Measurements from ENCODE around the gene STAMBP. TPM values are rescaled to one million over a fixed set of nuclear protein-coding genes. Genes with fewer than 3 reads are reported as not detected.

The STAMBP gene
- total RNA-seq, 1 experiment from 2014 or later: 43.1 TPM

DNA sequence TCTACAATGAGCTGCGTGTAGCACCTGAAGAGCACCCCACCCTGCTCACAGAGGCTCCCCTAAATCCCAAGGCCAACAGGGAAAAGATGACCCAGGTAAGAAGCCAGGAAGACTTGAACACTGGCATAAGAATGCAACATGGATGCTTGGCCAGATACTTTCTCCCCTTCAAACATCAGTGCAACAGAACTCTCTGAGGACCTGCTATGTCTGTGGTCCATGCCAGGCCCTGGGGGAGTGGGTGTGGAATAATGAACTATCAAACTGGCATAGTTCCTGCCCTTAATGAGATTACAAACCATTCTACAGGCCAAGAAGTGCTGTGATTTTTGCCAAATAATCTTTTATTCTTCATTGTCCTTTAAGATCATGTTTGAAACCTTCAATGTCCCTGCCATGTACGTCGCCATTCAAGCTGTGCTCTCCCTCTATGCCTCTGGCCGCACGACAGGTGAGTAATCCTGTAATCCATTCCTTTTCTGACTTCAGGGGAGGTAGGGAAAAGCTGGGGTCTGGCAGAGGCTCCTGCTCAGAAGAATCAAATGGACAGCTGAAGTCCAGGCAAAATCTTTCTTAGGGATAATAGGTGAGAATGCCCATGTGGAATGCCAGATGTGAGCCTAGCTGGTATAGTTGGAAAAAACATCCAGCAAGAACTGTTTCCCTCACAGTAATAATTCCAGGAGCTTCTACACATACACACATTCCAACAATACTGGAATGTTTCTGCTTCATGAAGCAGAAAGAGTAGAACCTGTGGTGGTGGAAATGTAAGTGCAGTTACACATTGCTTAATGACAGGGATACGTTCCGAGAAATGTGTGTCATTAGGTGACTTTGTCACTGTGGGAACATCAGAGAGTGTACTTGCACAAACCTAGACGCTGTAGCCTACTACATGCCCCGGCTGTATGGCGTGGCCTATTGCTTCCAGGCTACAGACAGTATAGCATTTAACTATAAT lies 80.2 kb downstream of the STAMBP start:
- no peak for DNase-seq
- Histone ChIP-seq H3K36me3 (no peaks in the 10 kb centered on the region), H3K27me3 (no peaks in the 10 kb centered on the region), H3K9me3 (no peaks in the 10 kb centered on the region), H3K4me3 (no peak overlapping the region)

DNA sequence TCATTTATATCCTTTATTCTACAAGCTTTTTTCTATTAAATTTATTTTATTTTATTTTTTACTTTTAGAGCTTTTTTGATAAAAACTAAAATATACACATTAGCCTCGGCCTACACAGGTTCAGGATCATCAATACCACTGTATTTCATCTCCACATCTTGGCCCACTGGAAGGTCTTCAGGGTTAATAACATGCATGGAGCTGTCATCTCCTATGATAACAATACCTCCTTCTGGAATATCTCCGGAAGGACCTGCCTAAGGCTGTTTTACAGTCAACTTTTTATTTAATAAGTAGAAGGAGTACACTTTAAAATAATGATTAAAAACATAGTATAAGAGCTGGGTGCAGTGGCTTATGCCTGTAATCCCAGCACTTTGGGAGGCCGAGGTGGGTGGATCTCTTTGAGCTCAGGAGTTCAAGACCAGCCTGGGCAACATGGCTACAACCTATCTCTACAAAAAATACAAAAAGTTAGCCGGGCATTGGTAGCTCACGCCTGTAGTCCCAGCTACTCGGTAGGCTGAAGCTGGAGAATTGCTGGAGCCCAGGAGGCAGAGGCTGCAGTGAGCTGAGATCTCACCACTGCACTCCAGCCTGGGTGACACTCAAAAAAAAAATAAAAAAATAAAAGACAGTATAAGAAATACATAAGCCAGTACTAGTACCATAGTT lies 82.2 kb downstream of the STAMBP start:
- Histone ChIP-seq H3K27me3 (no peaks in the 10 kb centered on the region), H3K36me3 (no peaks in the 10 kb centered on the region), H3K9me3 (no peaks in the 10 kb centered on the region), H3K4me3 (no peak overlapping the region)
- no peak for DNase-seq

DNA sequence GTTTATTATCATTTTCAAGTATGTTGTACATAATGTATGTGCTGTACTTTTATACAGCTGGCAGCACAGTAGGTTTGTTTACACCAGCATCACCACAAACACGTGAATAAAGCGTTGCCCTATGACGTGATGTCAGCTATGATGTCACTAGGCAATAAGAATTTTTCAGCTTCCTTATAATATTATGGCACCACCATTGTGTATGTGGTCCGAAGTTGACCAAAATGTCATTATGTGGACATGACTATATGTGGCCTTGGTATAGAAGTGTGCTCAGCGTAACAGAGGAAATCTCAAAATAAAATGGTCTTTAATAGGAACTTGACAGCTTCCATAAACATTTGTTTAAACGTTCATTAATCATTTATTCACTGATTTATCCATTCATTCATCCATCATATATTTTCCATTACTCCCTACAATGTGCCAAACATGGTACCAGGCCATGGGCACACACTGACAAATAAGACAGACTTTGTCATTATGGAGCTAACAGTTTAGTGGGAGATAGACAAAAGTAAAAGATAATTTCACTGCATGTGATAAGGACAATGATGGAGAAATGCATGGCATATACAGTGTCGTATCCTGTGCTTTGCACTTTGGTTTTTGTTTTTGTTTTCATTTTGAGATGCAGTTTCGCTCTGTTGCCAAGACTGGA lies 82.9 kb downstream of the STAMBP start:
- Histone ChIP-seq H3K4me3 (no peak overlapping the region), H3K9me3 (no peaks in the 10 kb centered on the region), H3K36me3 (no peaks in the 10 kb centered on the region), H3K27me3 (no peaks in the 10 kb centered on the region)
- no peak for DNase-seq

DNA sequence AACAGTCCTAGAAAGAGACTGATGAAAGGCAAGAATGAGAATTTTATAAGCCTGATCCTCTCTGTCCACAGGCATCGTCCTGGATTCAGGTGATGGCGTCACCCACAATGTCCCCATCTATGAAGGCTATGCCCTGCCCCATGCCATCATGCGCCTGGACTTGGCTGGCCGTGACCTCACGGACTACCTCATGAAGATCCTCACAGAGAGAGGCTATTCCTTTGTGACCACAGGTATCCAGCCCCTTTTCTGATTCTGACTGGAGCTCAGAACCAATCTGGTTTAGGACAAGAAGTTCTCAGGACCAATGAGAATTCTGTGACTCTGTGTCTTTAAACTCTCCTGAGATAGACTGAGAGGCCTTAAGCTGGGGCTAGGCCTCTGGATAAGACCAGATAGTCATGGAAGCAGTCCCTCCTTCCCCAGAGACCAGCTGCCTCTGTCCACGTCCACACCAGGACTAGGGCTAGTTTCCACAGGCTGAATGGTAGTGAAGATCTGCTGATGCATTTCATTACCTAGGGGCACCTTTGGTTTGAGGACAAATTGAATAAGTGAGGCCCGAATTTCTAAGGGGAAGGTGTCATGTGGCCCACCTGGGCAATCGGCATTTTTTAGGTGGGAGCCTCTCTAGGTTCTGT lies 84.8 kb downstream of the STAMBP start:
- Histone ChIP-seq H3K9me3 (no peaks in the 10 kb centered on the region; the same call in 1 of the 2 replicates), H3K27me3 (no peaks in the 10 kb centered on the region), H3K36me3 (no peaks in the 10 kb centered on the region), H3K4me3 (no peak overlapping the region)
- no peak for DNase-seq

DNA sequence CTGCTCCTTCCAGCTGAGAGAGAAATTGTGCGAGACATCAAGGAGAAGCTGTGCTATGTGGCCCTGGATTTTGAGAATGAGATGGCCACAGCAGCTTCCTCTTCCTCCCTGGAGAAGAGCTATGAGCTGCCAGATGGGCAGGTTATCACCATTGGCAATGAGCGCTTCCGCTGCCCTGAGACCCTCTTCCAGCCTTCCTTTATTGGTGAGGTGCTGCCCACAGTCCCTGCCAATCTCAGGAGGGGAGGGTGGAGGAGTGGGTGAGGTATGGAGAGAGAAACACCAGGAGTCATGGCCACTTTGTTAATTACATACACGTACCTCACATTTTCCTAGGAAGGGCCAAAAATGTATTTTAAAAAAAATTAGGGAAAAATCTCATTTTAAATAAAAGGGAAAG lies 85.9 kb downstream of the STAMBP start:
- no peak for DNase-seq
- no peaks in the 10 kb centered on the region for H3K36me3 ChIP-seq
- H3K27me3 ChIP-seq: no peaks in the 10 kb centered on the region
- H3K9me3 ChIP-seq: no peaks in the 10 kb centered on the region; the same call in 1 of the 2 replicates
- H3K4me3 ChIP-seq: no peak overlapping the region

DNA sequence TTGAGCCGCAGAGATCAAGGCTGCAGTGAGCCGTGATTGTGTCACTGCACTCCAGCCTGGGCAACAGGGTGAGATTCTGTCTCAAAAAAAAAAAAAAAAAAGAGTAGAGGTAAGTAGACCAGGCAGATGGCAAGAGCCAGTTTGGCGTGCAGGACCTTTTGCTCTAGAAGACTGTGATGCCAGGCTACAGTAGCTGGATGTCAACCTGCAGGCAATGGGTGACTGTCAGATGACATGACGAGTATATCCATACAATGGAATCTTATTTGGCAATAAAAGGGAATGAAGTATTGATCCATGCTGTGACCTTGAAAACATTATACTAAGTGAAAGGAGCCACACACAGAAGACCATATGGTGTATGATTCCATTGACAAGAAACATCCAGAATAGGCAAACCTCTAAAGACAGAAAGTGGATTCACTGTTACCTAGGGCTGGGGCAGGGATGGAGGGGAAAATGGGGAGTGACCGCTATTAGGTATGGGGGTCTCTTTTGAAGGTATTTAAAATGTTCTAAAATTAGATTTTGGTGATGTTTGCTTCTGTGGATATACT lies 86.8 kb downstream of the STAMBP start:
- Histone ChIP-seq H3K36me3 (no peaks in the 10 kb centered on the region), H3K9me3 (no peaks in the 10 kb centered on the region; the same call in 1 of the 2 replicates), H3K4me3 (no peak overlapping the region), H3K27me3 (no peaks in the 10 kb centered on the region)
- no peak for DNase-seq

DNA sequence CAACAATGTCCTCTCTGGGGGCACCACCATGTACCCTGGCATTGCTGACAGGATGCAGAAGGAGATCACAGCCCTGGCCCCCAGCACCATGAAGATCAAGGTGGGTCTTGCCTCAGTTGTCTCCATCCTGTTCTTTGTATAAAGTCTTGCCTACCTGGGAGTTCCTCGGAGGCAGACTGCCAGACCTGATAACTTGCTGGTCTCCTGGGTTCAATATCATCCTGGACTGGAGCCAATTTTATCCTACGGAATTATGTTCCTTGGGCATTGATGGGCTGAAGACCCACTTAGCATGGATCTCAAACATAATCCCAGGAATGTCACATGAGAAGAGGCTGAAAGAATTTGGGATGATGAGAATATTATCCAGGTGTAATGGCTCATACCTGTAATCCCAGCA lies 87.9 kb downstream of the STAMBP start:
- no peaks in the 10 kb centered on the region for H3K27me3 ChIP-seq
- H3K9me3 ChIP-seq: no peaks in the 10 kb centered on the region; the same call in 1 of the 2 replicates
- no peak for DNase-seq
- H3K4me3 ChIP-seq: no peak overlapping the region
- no peaks in the 10 kb centered on the region for H3K36me3 ChIP-seq

DNA sequence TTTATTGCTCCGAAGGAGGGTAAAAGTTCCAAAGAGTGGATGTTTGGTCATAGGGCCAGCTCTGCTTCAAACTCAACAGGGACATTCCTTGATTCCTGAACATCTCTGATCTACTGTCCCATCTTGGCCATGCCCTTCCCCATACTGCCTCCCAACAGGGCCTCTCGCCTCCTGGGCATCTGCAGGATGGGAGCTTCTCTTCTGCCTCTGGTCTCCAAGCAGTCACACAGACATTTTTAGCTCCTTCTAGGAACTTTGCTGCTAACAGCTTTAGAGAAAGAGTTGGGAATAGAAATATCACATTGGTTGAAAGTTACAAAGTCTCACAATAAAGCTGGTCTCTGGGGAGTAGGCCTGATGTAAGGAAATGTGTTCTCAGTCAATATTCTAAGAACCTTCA lies 88.5 kb downstream of the STAMBP start:
- DNase-seq: no peak

DNA sequence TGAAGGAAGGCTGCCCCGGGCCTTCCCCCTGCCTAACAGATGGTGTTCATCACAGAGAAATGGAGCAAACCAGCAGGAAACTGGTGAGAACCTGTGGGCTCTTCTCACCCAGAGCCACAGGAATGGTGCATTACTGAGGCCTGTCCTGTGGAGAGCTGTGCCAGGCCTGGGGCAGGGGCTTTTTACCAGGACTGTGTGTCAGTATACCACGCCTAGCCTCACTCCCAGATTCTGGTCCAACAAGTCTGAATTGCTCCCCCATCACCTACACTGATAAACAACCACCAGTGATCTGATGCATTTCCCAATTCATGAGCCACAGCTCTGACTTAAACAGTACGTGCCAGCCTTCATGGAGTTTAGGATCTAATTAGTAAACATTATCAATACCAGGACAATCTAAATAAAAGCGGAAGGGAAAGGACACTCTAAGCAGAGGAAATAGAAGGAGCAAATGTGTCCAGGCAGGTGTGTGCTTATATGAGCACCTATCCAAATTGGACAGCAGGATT lies 89.0 kb downstream of the STAMBP start:
- H3K4me3 ChIP-seq: no peak overlapping the region
- no peak for DNase-seq
- no peaks in the 10 kb centered on the region for H3K27me3 ChIP-seq
- no peaks in the 10 kb centered on the region for H3K36me3 ChIP-seq
- no peaks in the 10 kb centered on the region; the same call in 1 of the 2 replicates for H3K9me3 ChIP-seq

More for the DNA sequence above, 88.5 kb downstream of the STAMBP start:
- no peaks in the 10 kb centered on the region; the same call in 1 of the 2 replicates for H3K9me3 ChIP-seq
- H3K36me3 ChIP-seq: no peaks in the 10 kb centered on the region
- no peak overlapping the region for H3K4me3 ChIP-seq
- H3K27me3 ChIP-seq: no peaks in the 10 kb centered on the region

DNA sequence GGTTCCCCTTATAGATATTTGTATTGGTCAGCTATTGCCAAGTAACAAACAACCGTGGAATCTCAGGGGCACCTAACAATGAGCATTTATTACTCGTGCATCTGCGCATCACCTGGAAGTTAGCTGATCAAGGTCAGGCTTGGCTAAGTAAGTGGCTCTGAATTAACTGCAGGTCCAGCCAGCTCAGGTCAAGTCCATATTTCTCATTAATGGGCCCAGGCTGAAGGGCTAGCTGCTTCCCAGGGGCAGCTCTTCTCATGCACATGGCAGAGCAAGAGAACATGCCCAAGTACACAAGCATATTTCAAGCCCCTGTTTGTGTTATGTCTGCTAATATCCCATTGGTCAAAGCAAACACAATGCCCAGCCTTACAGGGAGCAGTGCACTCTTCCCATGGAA lies 90.1 kb downstream of the STAMBP start:
- DNase-seq: no peak
- H3K4me3 ChIP-seq: no peak overlapping the region
- H3K9me3 ChIP-seq: no peaks in the 10 kb centered on the region; the same call in 1 of the 2 replicates
- H3K36me3 ChIP-seq: no peaks in the 10 kb centered on the region
- no peaks in the 10 kb centered on the region for H3K27me3 ChIP-seq

DNA sequence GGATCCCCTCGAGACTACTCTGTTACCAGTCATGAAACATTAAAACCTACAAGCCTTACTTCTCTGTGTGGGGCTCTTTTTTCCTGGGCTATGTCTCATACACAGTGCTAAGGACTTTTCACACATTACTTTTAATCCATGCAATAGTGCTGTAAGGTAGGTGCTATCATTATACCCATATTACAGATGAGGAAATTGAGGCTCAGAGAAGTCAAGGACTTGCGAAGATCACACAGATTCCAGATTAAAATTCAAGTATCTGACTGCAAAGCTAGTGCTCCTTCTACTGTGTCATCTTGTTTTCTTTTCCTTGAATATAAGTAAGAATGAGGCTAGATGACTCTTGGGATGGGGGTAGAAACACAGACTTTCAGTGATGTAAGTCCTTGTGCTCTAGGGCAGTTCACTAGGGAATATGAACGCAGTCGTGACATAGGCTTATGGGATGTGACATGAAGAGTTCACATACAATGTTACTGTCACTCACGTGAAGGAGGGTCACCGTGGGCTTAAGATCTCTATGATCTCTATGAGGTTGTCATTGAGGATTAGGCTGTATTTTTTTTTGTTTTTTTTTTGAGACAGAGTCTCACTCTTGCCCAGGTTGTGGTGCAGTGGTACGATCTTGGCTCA lies 91.0 kb downstream of the STAMBP start:
- no peak for DNase-seq
- H3K36me3 ChIP-seq: no peaks in the 10 kb centered on the region
- no peaks in the 10 kb centered on the region for H3K27me3 ChIP-seq
- no peak overlapping the region for H3K4me3 ChIP-seq
- H3K9me3 ChIP-seq: no peaks in the 10 kb centered on the region; the same call in 1 of the 2 replicates

DNA sequence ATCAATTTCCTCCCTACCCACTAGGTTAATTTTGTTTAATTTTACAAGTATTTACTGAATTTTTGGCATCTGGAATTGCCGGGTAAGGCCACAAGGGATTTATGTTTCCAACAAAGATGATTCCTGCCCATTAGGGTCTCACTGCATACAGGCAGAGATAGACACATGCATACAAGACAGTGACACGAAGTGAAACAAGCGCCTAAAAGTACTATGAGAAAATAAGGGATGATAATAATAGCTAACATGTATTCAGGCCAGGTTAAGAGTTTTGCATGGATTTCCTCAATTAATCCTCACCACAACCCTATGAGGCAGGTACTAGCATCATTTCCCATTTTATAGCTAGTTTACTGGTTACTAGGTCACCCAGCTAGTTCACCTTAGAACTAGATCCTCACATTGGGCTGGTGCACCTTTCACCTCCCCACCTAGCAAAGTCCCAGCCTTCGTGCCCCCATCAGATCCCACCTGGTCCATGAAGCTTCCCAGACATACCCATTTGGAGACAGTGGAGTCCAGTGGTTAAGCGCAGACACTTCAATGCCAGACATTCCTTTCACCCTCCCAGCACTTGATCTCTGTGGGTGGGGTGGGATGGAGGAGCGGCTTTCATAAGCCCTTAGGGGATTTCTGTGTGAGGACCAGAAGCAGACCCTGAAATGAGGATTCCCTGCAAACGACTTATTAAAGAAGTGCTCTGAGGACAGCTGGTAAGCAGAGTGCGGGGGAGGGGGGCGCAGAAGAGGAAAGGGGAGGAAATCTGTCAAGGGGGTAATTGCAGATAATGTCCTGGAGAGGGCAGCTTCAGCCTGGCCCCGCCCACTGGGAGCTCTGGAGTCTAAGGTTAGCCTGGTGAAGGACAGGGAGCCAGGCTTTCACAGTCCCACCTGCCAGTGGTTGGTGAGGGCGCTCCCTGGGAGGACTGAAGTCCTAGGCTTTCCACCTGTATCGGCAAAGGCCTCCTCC lies 92.1 kb downstream of the STAMBP start:
- H3K27me3 ChIP-seq: no peaks in the 10 kb centered on the region
- DNase-seq: peak; percentile 26
- no peaks in the 10 kb centered on the region for H3K36me3 ChIP-seq
- H3K9me3 ChIP-seq: no peaks in the 10 kb centered on the region; the same call in 1 of the 2 replicates
- no peak overlapping the region for H3K4me3 ChIP-seq

DNA sequence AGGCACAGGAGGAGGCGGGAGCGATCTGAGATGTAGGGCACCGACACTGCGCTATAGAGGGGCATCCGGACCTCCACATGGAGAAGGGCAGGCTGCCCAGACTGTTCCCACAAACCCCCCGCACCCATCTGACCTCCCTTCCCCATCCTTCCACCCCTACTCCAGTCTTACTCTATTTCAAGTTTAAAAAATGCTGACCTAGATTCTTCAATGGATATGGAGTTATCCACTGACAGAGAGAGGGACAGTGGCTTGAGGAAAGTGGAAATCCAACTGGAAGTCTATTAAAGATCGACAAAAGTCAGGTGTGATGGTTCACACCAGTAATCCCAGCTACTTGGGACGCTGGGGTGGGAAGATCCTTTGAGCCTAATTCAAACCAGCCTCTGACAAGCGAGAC lies 92.8 kb downstream of the STAMBP start:
- Histone ChIP-seq H3K4me3 (no peak overlapping the region), H3K36me3 (no peaks in the 10 kb centered on the region), H3K27me3 (no peaks in the 10 kb centered on the region), H3K9me3 (no peaks in the 10 kb centered on the region; the same call in 1 of the 2 replicates)
- no peak for DNase-seq

DNA sequence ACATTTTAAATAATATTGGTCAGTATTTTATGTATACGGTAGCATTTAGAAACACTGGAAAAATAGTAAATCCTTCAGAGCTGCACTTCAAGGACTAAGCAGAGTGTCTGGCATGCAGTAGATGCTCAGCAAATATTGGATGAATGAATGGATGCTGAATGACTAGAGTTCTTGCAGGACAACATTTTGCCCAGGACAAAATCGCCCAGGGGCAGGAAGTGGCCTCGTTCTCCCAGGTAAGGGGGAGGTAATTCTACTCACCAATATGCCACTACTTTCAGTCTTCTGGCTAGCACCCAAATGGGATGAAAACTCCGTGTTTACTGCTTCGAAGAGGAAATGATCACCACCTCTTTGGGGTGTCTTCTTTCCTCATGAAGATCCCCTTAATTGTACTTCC lies 93.9 kb downstream of the STAMBP start:
- no peaks in the 10 kb centered on the region for H3K9me3 ChIP-seq
- H3K4me3 ChIP-seq: no peak overlapping the region
- no peaks in the 10 kb centered on the region for H3K36me3 ChIP-seq
- H3K27me3 ChIP-seq: no peaks in the 10 kb centered on the region
- no peak for DNase-seq

Data from MG63 (cell line).